HL-60 (cell line): ENCODE results near the gene YTHDF1.

Source experiments
- DNase-seq, 2 experiments: peaks; one replicate each; pipeline ENCODE4 v3.0.0-alpha.2; 2010 to 2020; ENCODE audit warnings: low read depth in 1 of 2, low spot score in 1 of 2
- H3K27ac ChIP-seq: fragments of 250-450 bp; sonication (Bioruptor Pico); replicated peaks from 2 replicates; pipeline ENCODE4 v1.5.1; 2020; ENCODE audit warnings: mild to moderate bottlenecking, moderate library complexity
- H3K27me3 ChIP-seq: fragments of 250-450 bp; sonication (Bioruptor Pico); 2 replicates; pipeline ENCODE4 v1.5.1; 2021; ENCODE audit warnings: mild to moderate bottlenecking, moderate library complexity; ENCODE audit not compliant: insufficient read depth, poor library complexity, severe bottlenecking
- H3K4me3 ChIP-seq: replicated peaks from 2 replicates; pipeline ENCODE4 v1.5.1; 2011; ENCODE audit warnings: mild to moderate bottlenecking, control low read depth, low read length; ENCODE audit not compliant: insufficient read depth
- CTCF ChIP-seq: IDR thresholded peaks from one replicate; pipeline ENCODE4 v1.5.1; 2011; ENCODE audit warnings: low read length, control low read depth, inconsistent platforms; ENCODE audit not compliant: insufficient read depth
- GABPA ChIP-seq: IDR thresholded peaks from 2 replicates; pipeline ENCODE4 v1.6.1; 2012; ENCODE audit warnings: low read depth
- POLR2AphosphoS5 ChIP-seq: IDR thresholded peaks from 2 replicates; pipeline ENCODE4 v1.6.1; 2012; ENCODE audit warnings: low read depth
- REST ChIP-seq: IDR thresholded peaks from 2 replicates; pipeline ENCODE4 v1.6.1; 2012; ENCODE audit warnings: low read depth; ENCODE audit not compliant: insufficient replicate concordance
- SPI1 ChIP-seq: IDR thresholded peaks from 2 replicates; pipeline ENCODE4 v1.6.1; 2012; ENCODE audit warnings: low read depth, mild to moderate bottlenecking, borderline replicate concordance

The YTHDF1 gene

GRCh38 chr20:63260521-63260920, 44.6 kb upstream of the YTHDF1 start:
- peaks cover 55% of the 10 kb centered on the region for H3K27me3 ChIP-seq

GRCh38 chr20:63259734-63260460, 44.0 kb upstream of the YTHDF1 start:
- H3K27ac ChIP-seq, result no peak overlapping the region

More at GRCh38 chr20:63260521-63260920, 44.6 kb upstream of the YTHDF1 start:
- Histone ChIP-seq H3K27ac (no peak overlapping the region), H3K4me3 (no peak overlapping the region)
- DNase-seq, result no peak
- no peak for TF ChIP-seq CTCF
- no peak for TF ChIP-seq SPI1
- TF ChIP-seq REST, result no peak
- TF ChIP-seq GABPA, result no peak
- no peak for TF ChIP-seq POLR2AphosphoS5

More at GRCh38 chr20:63259734-63260460, 44.0 kb upstream of the YTHDF1 start:
- TF ChIP-seq SPI1 (no peak), REST (no peak), CTCF (no peak), POLR2AphosphoS5 (no peak), GABPA (no peak)
- DNase-seq, result no peak
- peaks cover 61% of the 10 kb centered on the region for H3K27me3 ChIP-seq
- H3K4me3 ChIP-seq, result no peak overlapping the region
